IPS DF 19.7 (cell line): ENCODE results near the gene SLC2A1.

Experiments
- DNase-seq: peaks from one replicate; pipeline ENCODE4 v3.0.0-alpha.2; 2013; ENCODE audit warnings: low read depth, low spot score

Gene SLC2A1

DNA sequence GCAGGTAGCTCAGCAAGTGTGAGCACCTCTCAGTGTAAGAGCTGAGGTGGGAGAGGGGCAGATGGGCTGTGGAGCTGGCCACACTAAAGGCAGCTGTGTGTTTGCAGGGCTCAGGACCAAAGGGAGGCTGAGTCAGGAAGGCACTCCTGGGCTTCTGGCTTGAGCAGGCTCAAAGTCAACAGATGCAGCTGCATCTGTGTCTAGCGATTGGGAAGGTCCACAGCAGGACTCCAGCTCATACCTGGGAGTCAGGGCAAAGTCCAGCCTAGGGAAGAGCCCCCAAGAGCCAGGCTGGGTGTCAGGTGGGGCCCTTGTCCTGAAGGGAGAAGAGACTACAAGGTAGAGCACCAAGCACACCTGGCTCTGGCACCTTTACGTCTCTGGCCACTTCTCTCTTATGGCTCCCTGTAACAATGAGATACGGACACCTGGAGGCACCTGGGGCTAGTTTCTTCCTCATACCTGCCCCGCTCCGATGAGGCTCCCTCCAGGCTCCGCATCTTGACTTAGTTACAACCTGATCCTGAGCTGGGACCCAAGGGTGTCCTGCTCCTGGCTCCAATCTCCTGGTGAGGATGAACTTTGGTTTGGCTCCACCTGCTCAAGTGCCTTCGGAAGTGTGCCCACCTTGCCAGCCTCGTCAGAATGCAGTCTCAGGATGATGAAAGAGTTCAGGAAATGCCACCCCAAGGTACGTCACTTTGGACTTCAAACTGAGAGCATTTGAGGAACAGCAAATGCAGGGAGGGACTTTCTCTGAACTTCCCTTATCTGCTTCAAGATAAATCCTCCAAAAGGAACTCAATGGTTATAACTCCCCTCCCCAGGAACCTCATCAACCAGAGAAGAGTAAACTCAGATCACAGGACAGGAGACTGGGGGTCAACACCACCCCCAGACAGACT is 21.5 kb upstream of the SLC2A1 start:
- no peak for DNase-seq

DNA sequence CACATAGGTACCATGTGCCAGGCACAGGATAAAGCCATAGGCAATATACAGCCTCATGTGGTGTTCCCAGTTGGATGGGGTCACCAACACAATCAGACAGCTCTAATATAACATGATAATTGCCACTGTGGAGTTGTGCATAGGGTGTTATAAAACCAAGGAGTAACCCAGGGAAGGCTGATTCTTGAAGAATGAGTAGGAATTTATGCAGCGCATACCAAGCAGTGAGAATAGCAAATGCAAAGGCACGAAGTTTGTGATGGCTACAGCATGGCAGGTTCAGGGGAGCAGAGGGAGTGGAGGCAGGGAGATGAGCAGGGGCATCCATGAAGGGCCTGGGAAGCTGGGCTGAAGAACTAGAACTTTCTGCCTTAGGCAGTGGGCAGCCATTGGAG is 20.4 kb upstream of the SLC2A1 start:
- no peak for DNase-seq

DNA sequence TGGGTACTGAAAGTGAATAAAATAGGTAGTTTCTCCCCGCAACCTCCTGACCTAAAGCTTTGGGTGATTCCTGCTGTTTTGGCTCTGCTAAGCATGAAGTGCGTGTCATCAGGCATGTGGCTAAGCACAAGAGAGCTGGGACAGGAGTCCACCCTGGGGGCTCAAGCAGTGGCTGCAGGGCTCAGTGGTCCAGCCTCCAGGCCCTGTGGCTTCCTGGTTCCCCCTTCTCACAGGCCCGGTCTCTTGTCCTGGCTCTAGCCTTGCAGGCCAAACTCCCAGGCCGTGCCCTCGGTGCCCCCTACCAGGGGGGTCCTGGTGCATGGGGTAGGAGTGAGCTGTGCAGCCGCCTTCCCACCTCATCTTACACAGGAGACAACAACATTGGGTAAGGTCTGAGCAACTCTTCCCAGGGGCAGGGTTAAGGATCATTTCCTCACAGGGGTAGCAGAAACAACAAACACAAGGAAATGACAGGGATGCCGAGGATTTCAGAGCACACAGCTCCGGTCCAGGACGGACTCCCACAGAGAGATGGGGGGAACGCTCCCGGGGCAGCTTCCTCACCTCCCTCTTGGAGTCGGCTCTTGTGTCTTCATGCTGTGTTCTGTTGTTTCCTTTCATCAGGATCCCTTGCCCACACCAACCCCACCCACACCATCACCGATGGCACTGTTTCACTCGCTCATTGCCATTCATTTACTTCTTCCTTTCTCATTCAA is 19.8 kb upstream of the SLC2A1 start:
- peak; percentile 50 for DNase-seq

DNA sequence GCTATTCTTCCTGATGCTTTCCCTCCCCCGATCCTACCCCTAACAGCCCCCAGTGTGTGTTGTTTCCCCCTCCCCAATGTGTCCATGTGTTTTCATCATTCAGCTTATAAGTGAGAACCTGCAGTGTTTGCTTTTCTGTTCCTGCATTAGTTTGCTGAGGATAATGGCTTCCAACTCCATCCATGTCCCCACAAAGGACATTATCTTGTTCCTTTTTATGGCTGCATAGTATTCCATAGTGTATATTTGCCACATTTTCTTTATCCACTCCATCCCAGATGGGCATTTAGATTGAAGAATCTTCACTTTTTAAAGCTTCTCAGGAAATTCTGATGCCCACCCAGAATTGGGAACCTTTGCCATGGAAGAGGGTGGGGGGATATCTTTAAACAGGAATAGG is 19.0 kb upstream of the SLC2A1 start:
- no peak for DNase-seq

DNA sequence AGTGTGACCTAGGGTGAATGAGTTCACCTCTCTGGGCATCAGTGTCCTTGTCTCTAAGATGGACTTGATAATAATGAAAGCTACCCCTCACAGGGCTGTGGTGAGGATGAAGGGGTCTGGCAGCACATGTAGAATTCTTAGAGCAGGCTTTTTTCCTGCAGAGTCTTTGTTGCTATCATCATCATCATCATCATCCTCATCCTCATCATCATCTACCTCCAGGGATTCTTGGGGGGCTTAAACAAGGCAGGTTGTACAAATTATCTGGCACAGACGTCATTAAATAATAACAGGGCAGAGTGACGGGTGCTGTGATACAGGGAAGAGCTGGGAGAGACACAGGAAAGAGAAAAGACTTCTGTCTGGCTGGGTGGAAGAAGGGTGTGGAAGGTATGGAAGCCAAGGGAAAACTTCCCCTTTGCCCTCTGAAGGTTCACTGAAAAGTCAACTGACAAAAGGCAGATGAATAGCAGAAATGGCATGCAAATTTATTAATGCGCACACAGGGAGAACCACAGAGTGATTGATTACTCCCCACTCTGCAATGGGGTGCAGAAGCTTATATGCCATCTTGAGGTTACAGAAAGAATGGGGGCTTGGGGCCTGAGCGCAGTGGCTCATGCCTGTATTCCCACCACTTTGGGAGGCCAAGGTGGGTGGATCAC is 17.0 kb upstream of the SLC2A1 start:
- DNase-seq, result no peak

DNA sequence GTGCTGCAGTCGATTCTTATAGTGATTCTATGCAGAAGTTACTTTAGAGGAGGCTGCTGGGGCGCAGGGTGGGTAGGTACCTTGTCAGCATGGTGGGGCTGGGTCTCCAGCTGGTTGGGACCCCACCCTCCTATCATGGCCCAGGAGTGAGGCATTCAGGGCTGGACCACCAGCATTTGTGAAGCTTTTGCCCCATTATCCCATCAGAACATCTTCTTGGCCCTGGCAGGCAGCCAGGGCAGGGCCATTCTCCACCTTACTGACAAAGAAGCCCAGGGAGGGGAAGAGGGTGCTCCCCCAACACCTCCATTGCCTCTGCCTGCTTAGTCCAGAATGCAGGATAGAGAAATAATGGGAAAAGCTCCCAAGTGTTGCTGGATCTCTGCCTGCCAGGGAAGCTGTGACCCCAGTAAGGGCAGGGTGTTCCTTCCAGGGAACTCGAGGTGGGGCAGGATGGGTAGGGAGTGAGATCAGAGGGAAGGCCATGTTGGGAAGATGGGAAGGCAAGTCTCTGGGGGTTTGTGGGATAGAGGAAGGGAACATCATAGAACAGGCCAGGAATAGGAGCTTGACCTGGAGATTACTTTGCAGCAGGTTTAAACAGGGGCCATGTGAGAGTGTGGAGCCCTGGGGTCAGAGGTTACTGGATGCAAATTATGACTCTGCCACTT is 16.2 kb upstream of the SLC2A1 start:
- DNase-seq, result no peak

DNA sequence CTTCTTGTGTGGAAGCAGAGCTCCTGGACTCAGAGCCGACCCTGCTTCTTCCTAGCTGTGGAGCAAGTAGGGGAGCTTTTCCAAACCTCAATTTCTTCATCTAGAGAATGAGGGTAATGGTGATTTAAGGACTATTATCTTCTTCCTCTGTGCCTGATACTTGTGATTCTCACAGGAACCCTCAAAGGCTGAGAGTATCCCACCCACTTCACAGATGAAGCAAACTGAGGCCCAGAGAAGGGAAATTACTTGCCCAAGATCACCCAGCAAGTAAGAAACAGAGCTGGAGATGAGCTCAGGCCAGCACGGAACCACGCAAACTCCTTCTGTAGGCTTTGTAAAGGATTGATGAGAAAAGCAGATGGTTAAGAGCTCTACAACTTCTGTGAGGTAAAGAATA is 15.1 kb upstream of the SLC2A1 start:
- no peak for DNase-seq

DNA sequence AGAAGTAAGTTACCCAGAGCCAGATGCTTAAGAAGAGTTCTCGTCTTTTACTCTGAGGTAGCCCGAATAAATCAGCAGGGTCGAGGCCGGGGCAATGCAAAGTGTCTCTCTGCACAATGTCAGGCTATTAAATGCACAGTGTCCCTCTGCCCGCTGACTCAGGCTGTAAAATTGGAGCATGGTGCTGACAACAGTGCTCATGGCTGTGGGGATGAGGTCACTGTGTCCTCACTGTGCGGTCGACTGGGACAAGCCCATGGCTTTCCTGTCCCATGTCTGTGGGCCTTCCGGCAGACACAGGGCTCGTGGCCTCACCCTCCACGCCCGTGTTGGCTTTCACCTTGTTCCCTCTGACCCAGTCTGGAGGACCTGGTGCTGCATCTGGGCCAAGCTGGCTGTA is 14.6 kb upstream of the SLC2A1 start:
- no peak for DNase-seq

DNA sequence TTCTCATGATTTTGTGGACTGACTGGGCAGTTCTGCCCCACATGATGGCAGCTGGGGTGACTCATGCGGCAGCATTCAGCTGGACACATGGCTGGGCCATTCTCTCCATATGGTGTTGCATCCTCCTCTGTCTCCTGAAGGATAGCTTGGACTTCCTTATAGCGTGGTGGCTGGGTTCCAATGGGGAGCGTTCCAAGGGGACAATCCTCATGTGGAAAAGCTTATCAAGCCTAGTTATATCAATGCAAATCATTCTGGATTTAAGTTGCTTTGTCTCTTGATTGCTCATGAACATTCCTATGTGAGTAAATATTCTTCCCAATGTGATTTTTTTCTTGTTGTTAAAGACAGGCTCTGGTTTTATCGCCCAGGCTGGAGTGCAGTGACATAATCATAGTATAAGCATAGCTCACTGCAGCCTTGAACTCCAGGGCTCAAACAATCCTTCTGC is 13.2 kb upstream of the SLC2A1 start:
- no peak for DNase-seq

DNA sequence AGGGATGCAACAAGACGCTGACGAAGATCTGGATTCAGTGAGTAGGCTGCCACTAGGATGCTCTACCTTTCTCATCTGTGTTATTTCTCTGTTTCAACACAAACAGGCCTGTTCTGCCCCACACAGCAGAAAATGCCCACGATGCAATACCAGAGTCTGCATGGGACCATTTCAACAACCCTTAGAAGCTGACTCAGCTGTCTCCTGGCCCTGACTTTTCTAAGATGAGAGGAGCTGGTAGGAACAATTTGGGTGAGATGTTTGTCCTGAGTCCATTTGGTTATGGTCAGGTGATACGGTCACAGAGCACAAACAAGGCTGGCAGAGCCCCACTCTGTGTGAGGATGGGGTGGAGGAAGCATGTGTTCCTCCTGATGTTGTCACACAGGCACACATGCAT is 11.5 kb upstream of the SLC2A1 start:
- DNase-seq, result no peak

DNA sequence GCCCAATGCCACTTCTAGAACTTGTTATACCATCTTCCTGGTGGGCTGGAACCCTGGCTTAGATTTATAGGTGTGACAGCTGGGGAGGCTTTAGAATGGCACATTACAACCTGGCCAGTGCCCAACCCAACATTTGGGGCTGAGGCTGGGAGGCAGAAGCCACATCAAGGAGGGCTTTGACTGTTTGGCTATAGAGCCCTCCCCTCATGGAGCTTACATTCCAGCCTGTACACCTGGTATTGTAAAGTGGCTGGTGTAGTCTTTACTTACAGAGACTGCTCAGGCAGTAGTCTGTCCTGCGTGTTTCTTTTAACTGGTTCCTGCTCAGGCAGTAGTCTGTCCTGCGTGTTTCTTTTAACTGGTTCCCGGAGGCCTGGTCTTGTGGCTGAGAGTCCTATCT is 10.0 kb upstream of the SLC2A1 start:
- DNase-seq, result no peak

DNA sequence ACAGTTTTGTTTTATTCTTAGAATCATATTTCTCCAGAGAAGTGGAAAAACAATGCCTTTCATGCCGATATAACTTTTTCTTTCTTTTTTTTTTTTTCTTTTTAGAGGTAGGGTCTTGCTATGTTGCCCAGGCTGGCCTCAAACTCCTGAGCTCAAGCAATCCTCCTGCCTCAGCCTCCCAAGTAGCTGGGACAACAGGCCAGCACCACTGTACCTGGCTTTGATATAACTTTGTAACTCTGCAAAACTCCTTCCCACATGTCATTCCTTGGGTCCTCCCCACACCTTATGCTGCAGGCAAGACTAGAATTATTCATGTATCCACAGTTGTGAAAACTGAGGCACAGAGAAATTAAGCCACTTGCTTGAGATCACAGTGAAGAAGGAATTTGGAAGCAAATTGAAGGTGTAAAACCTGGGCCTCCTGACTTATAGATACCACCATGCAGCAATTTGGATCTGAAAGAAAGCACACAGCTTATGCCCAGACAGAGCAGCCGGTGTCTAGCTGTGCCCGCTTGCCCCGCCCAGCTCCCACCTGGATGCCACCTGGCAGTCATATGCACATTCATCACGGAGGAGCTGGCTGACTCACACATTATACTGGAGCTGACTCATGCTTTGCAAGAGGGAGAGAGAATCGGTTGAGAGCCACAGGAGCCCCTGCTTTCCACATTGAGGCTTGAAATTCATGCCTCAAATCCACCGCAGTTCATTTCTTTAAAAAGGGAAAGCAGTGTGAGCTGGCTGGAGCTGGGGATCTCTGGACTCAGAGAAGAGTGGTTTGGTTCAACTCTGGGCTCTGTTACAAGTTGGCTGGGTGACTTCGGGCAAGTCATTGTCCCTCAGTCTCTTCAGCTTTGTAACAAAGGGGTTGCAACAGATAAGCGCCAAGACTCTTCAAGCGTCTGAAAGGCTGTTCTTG is 8.3 kb upstream of the SLC2A1 start:
- peak; percentile 80 for DNase-seq

DNA sequence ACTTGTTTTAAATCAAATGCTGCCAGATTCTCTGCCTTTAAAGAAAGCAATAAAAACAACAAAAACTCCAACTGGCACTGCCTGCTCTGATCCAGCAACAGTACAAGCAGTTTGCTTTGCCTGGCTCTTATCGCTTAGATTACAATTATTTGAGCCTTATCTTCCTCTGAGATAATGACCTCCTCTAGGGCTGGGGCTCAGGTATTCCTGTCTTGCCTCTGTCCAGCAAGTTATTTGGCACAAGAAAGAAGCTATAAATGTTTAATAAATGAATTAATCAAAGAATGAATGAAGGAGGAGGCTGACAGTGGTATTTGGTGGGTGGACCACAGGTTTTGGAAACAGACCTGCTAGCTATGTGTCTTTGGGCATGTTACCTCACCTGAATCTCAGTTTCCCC is 6.7 kb upstream of the SLC2A1 start:
- DNase-seq, result no peak

DNA sequence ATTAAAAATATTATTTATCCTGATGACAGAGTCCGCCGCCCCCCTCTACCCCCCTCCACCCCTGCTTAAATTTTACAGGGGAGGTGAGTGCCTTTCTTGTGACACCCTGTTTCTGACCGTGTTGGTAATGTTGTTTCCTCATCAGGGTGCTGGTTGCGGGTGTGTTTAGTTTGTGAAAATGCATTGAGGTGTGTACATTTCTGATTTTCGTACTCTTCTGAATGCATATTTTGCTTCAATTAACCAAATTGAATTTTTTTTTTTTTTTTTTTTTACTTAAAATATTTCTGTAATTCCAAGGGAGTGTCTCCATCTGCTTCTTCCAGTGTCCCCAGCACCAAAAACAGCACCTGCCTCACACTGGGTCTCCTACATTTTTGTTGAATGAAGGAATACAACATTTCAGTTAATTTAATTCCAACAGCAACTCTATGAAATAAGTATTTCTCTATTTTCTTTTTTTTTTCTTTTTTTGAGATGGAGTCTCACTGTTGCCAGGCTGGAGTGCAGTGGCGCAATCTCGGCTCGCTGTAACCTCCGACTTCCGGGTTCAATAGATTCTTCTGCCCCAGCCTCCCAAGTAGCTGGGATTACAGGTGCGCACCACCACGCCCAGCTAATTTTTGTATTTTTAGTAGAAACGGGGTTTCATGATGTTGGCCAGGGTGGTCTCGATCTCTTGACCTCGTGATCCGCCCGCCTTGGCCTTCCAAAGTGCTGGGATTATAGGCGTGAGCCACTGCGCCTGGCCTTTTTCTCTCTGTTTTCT is 5.6 kb upstream of the SLC2A1 start:
- DNase-seq, result no peak

DNA sequence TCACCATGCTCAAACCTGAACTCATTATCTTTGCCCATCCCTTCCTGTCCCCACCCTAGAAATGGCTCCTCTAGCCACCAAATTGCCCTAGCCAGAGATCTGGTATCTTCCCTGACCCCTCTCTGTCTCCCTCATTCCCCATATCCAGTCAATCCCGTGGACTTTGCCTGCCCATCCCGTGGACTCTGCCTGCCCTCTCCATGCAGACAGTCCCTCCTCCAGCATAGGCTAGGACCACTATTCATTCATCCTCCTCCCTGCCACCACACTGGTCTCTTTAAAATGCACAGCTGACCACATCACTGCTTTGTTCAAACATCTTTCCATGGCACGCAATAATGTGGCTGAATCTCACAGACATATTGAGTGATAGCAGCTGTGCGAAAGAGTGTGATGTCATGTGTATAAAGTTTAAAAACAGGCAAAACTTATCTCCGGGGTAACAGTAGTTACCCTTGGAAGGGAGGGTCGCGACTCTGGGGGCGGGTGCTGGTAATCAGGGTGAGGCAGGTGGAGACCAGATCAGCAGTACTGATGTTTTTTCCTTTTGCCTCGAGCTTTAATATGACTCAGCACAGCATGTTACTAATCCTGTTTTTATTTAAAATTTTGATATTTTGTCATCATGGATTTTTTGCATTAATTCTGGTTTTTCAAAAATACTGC is 4.8 kb upstream of the SLC2A1 start:
- no peak for DNase-seq

DNA sequence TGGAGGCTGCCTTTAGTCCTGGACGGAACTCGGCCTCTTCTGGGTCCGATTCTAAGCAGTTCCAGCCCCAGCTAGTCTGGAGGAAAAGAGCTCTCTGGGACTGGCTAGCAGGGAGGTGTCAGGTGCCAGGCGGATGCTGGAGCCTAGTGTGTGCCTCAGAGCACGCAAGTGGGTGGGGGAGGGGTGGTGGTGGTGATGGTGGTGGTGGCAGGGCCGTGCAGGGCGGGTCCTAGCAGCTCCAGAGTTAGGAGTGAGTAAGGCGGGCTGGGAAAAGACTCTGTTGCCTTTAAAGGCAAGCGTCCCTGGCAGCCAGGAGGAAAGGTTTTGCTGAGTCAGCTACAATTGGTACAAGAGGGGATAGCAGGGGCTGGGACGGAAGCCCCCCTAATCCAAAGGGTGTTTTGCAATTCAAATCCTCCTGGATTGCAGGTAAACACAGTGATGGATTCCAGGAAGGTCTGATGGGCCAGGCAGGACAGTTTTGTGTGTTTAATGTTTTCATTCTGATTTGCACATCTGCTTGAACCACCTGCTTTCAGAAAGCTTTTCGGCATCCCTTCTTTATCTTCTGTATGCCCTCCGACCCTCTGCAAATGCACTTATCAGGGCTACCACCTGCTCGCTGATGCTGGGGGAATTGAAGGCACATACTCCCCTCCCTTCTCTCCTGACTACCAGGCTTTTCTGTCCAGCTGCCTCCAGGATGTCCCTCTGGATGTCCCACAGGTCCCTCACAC is 4.1 kb upstream of the SLC2A1 start:
- peak; percentile 86 for DNase-seq

DNA sequence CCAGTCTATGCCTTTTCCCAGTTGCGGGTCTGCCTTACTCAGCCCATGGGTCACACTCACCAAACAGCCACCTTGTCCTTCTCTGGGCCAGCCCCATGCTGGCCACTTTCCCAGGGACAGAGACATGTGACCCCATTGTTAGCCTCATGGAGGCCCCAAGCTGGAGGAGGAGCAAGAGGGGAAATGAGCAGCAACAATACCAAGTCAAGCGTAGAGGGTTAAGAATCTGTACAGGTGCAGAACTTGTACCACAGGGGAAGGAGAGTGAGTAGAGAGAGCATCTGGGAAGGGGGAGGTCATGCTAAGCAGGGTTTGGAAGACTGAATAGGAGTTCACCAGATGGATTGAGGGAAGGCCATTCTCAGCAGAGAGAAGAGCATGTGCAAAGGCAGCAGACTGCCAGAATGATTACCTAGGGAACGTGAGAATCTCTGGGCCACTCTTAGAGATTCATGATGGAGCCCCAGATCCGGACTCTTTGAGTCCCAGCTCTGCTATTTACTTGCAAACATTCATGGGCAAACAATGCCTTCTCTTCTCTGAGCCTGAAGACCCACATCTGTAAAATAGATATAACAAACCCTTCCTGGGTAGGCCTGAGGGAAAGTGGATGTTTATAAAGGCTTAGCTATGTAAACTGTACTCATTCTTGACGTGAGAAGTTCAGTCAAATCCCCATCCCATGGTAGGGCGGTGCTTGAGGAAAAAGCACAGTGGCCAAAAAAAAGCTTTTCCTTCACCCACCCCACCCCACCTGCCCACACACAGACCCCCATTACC is 2.8 kb upstream of the SLC2A1 start:
- no peak for DNase-seq
